MG63 (cell line): ENCODE results near the gene NBPF9. TPM values are rescaled to one million over a fixed set of nuclear protein-coding genes. Genes with fewer than 3 reads are reported as not detected.
"Not testable (repeated sequence)": the region's sequence is repeated elsewhere in the genome, so short reads cannot be mapped to it uniquely, and the experiment has no call there.

Experiments used
- DNase-seq: peaks from one replicate; pipeline ENCODE4 v3.0.0-alpha.2; 2020
- H3K27me3 ChIP-seq: fragments of 250-450 bp; sonication (Bioruptor Pico); 2 replicates; pipeline ENCODE4 v1.5.1; 2020; ENCODE audit warnings: mild to moderate bottlenecking, moderate library complexity
- H3K36me3 ChIP-seq: fragments of 250-450 bp; sonication (Bioruptor Pico); 2 replicates; pipeline ENCODE4 v1.5.1; 2020; ENCODE audit warnings: mild to moderate bottlenecking, moderate library complexity
- H3K4me3 ChIP-seq: fragments of 250-450 bp; sonication (Bioruptor Pico); 2 replicates; pipeline ENCODE4 v1.5.1; 2020; ENCODE audit warnings: mild to moderate bottlenecking, moderate library complexity
- H3K9me3 ChIP-seq: fragments of 250-450 bp; sonication (Bioruptor Pico); 2 replicates; pipeline ENCODE4 v1.5.1; 2020; ENCODE audit warnings: mild to moderate bottlenecking, moderate library complexity
- total RNA-seq: library from RNA; depleted of rRNA; stranded (reverse); fragments of >200 nt; shearing (Covaris generic); gene quantifications from 2 replicates; pipeline ENCODE4 v1.2.3, GENCODE V29; 2014; ENCODE audit warnings: low replicate concordance; rRNA removed

NBPF9 gene, protein sequence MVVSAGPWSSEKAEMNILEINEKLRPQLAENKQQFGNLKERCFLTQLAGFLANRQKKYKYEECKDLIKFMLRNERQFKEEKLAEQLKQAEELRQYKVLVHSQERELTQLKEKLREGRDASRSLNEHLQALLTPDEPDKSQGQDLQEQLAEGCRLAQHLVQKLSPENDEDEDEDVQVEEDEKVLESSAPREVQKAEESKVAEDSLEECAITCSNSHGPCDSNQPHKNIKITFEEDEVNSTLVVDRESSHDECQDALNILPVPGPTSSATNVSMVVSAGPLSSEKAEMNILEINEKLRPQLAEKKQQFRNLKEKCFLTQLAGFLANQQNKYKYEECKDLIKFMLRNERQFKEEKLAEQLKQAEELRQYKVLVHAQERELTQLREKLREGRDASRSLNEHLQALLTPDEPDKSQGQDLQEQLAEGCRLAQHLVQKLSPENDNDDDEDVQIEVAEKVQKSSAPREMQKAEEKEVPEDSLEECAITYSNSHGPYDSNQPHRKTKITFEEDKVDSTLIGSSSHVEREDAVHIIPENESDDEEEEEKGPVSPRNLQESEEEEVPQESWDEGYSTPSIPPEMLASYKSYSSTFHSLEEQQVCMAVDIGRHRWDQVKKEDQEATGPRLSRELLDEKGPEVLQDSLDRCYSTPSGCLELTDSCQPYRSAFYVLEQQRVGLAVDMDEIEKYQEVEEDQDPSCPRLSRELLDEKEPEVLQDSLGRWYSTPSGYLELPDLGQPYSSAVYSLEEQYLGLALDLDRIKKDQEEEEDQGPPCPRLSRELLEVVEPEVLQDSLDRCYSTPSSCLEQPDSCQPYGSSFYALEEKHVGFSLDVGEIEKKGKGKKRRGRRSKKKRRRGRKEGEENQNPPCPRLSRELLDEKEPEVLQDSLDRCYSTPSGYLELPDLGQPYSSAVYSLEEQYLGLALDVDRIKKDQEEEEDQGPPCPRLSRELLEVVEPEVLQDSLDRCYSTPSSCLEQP (N-terminal part only)
- total RNA-seq = 8.8 and 29.6 TPM in 2 replicates

DNA sequence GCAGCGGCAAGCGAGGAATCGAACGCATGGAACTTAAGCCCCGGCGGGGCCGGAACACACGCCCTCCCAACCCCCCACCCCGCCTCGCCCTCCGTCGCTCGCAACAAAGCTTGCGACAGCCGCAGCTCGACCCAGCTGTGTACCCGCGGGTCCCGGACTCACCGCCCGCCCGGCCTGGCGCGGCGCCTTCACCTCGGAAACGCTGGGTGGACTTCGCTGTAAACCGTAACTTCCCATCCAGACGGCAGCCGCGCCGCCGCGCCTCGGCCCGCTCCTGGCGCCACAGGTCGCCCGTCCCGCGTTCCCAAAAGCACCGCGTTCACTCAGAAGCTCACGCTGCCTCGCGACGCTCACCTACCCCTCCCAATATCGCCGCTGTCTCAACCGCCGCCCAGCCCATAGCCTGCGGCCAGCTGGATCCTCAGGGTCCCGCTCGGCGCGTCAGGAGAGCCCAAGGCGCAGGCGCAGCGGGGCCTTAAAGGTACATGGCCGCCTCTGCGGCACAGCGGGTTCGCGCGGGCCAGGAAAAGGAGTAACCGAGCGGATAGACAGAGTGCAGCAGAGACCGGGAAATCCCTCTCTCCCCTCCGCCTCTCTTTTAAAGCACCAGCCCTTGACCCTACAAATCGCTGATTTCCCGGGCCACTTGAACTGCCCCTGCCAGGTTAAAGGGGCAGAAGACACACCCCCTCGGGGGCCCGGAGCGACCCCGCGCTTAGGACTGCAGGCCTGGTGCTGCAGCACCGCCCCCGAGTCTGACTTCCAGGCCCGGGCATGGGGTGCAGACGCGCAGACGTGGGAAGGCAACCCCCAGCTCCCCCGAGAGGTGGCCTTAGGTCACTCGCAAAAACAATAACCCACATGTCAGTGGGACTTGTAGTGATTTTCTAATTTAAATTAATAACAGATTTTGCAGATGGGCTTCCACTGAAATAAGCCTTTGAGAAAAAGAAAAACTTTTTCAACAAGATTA is at the start of gene NBPF9:
TSS of gene NBPF9 (minus strand) at position 443 of the 973 bp plus-strand sequence. CDS start 21,412 bp downstream, outside the sequence.
- peak; percentile 71 for DNase-seq
- not testable (repeated sequence) for H3K9me3 ChIP-seq, H3K27me3 ChIP-seq, H3K36me3 ChIP-seq
- H3K4me3 ChIP-seq = peak within 1 kb of the TSS; percentile 81

DNA sequence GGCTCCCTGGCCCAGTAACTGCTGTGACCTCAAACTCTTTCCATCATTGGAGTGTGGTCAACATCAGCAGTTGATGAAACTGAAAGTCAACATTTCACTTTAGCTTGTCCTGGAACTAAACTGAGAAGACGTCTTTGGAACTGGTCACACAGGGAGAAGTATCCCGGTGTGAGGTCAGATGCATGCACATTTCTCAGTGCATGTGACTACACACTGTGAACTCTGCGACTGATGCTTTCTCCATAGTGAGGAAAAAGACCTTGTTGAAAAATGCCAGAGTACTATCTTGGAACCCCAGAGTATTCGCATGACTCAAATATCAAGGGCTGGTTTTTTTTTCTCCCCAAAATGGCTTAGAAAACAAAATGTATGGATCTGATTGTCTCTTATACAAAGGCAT is 46.6 kb upstream of the NBPF9 start:
- H3K9me3 ChIP-seq, DNase-seq, H3K36me3 ChIP-seq, H3K4me3 ChIP-seq, H3K27me3 ChIP-seq: not testable (repeated sequence)

DNA sequence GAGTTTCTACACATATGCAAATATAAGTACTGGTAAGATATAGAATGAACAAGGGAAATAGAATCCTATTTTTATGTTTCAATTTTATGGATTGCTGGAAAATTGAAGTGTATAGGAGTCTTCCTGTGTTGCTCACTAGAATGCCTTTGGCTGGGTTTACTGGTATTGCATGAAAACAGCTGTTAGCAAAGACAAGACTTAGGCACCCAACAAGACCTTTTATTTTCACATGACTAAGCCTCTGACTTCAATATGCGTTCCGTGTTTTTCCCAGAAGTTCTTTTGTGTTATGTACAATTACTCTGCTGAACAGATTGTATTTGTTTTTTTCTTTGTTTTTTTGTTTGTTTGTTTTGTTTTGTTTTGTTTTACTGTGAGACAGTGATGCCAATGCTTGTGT is 34.2 kb upstream of the NBPF9 start:
- H3K27me3 ChIP-seq, H3K36me3 ChIP-seq, H3K9me3 ChIP-seq, DNase-seq, H3K4me3 ChIP-seq: not testable (repeated sequence)

DNA sequence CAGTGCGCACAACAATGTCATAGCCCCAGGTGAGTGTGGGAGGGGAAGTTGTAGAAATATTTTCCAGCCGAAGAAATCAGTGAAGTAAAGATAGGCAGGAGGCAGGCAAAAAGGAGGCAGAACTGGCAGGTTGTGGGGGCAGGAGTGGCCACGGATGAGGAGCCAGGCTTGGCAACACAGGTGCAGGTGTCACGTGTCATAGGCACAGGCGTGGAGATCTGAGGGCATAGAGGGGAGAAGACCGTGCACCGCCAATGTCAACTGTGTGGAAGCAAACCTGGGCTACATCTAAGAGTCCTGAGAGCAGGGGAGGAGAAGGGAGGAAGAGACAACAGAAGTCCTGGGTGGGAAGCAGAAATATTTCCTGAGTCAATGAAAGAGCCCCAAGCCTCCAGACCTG is 27.6 kb upstream of the NBPF9 start:
- H3K4me3 ChIP-seq, H3K36me3 ChIP-seq, DNase-seq, H3K27me3 ChIP-seq, H3K9me3 ChIP-seq: not testable (repeated sequence)

DNA sequence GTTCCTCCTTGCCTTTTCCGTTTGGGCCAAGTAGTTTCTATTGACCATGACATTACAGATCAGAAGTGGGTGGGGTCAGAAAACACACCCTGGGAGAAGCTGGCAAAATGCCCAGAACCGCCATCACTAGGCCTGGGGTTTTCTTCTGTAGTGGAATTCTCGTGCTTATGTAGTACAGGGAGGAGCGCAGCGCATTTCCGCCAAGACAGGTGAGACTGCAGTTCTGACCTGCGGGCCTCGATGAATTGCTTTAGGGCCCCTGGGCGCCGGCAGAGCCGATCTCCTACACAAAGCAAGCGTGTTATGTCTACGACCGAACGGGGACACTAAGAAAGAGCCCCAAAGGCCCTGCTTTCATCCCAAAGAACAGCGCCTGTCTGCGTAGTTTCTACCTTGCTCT is 25.9 kb upstream of the NBPF9 start:
- not testable (repeated sequence) for H3K27me3 ChIP-seq, H3K36me3 ChIP-seq, H3K4me3 ChIP-seq, DNase-seq, H3K9me3 ChIP-seq

DNA sequence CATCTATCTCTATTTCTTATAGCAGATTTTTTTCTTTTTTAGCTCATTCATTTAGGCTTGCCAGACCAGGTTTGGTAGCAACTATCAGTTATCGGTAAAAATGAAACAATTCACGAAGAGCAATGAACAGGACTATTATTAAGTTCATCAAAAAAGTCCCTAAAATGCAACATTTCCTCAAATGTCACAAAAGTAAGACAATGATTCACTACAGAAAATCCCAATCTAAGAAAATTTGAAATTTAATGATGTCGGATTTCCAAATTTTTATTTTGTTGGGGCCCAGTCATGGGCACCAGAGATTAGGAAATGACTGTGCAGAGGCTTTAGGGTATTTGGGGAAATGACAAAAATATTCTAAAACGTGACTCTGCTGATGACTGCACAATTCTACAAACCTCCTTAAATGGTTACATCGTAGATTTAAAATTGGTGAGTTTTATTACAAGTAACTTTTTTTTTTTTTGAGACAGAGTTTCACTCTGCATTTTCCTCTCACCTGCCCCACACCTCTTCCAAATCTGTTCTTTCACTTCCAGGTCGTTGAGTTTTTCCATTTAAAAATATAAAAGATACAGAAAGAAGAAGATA is 23.3 kb upstream of the NBPF9 start:
- H3K36me3 ChIP-seq, H3K4me3 ChIP-seq, H3K27me3 ChIP-seq, DNase-seq, H3K9me3 ChIP-seq: not testable (repeated sequence)

DNA sequence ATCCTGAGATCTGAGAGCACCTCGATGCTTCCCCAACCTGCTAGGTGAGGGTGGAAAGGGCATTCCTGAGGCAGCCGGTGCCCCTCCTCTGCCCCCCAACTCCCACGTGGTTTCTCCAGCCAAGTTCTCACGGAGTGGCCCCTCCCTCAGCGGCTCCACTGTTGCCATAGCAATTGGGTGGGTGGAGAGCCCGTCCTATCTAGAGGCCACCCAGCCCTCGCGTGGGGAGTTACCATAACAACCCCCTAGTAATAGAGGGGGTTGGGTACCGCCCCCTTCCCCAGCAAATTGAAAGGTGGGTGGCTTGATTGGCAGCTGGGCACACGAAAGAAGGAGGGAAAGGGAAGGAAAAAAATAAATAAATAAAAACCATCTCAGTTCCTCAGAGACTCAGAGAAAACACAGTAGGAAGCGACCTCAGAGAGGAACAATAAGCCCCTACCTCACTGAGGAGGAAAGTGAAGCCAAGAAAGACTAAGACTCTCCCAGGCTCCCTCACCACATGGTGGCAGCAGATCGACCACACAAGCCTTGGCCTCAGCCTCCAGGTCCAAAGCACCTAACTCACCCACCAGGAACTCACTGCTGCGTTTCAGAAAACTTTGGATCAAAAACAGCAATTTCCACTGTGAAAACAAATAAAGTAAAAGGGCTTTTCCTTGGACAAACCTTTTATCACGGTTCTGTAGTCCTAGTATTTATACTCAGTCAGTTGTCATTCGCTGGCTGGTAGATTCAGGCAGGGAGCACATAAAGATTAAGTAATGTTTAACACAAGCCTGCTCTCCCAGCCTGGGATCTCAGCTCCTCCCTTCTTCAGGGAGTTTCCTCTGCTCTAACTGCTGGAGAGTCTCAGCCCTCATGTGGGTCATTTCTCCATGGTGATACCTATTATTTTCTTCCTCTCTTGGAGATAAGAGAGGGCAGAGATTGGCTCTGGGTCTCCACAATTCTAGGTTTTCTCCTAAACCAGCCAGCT is 20.9 kb upstream of the NBPF9 start:
- not testable (repeated sequence) for H3K9me3 ChIP-seq, H3K27me3 ChIP-seq, H3K4me3 ChIP-seq, H3K36me3 ChIP-seq
- peak; percentile 24 for DNase-seq

DNA sequence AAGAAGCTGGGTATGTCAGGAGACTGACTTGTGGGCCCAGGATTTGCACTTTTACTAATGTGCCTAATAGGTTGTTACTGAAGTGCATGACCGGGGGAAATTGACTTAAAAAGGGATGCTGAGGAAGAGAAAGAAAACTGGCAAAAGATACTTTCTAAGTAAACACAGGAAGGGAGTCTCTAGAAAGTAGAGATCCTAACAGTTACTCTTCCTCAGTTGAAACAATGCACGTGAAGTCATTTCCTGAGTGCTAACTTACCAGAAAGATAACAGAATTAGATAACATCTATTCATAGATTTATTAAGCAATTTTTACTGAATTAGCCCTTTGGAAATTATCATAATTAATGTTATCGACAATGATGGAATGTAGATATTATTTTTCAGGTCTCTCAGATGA is 9.5 kb upstream of the NBPF9 start:
- H3K4me3 ChIP-seq = not testable (repeated sequence)

DNA sequence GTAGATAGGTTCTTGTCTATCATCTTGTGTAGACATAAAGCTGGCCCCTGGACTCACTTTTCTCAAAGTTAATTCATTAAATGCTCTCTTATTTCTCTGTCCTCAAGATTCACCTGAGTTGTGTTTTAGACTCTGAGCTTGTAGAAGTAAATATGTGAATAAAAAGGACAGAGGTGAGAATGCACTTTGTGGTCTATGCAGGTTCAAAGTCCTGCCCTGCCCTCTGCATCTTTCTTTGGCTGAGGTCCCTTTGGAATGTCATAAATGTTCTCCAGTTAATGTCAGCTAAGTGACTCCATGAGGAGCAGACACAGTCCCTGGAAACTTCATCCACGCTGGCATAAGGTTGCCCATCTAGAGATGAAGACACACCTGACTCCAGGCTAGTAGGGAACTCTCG is 7.0 kb upstream of the NBPF9 start:
- not testable (repeated sequence) for H3K27me3 ChIP-seq, H3K9me3 ChIP-seq, DNase-seq, H3K4me3 ChIP-seq, H3K36me3 ChIP-seq

More for the DNA sequence above, 9.5 kb upstream of the NBPF9 start:
- not testable (repeated sequence) for DNase-seq, H3K36me3 ChIP-seq, H3K9me3 ChIP-seq, H3K27me3 ChIP-seq

DNA sequence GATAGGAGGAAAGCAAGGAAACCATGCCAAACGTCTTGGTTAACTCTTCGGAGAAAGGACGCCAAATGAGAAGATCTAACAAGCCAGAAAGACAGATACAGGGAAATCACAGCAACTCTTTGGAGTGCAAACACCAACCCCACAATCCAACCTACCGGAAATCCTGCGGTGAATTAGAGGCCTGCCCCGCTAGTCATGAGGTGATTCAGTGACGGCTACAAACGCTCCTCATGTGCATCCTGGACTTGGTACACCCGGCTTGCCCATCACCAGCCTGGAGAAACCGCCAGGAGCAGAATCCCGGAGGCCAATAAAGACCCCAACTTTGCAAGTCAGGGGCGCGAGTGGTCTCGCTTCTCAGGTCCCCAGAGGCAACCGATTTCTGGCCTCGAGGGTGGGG is 777 bp downstream of the NBPF9 start:
- not testable (repeated sequence) for H3K36me3 ChIP-seq, H3K9me3 ChIP-seq, H3K27me3 ChIP-seq
- H3K4me3 ChIP-seq = peak overlapping the region; percentile 81
- DNase-seq = peak; percentile 76

DNA sequence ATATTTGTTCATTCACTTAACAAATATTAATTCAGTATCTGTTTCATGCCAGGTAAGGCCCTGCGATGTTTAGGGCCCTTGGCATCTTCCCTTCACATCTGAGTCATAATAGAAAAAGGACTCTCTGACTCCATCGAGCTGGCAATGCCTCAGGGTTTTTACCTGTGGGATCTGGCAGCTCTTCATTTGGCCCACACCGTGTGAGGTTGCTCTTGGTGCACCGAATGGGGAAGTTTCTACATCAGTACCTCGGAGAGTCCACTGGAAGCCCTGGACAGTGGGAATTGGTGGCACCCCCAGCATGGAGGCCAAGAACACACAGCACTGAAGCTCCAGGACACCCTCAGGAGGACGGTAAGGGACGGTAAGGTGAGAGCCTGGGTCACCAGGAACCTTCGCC is 5.1 kb downstream of the NBPF9 start:
- not testable (repeated sequence) for DNase-seq, H3K4me3 ChIP-seq, H3K27me3 ChIP-seq, H3K36me3 ChIP-seq, H3K9me3 ChIP-seq

DNA sequence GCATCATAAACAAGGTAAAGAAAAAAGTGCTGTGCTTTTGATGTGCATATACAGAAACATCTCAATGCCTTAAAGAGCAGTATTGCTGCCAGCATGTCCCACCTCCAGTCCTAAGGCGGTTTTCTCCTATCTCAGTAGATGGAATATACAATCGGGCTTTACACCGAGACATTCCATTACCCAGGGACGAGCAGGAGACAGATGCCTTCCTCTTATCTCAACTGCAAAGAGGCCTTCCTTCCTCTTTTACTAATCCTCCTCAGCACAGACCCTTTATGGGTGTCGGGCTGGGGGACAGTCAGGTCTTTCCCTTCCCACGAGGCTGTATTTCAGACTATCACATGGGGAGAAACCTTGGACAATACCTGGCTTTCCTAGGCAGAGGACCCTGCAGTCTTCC is 10.2 kb downstream of the NBPF9 start:
- not testable (repeated sequence) for H3K9me3 ChIP-seq, H3K4me3 ChIP-seq, H3K27me3 ChIP-seq, DNase-seq, H3K36me3 ChIP-seq

DNA sequence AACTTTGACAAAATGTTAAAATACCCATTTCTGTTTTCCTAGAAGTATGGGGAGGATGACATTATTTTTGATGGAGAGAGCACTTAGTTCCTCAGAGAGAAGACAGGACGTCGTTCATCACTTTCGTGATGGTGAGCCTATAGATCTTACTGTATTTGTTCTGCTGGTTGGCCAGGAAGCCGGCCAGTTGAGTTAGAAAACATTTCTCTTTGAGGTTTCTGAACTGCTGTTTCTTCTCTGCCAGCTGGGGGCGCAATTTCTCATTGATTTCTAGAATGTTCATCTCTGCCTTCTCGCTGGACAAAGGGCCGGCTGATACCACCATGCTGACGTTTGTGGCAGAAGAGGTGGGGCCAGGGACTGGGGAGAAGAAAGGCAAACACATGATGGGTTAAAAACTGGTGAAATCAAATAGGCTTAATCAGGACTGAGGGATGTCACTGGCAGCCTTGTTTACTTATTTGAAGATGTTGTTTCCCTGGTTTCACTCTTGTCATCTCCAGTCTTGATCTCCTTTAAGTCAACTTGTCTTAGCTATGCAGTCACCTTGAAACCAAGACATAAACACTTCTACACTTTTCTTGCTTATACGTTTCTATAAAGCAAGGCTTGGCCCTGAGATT is 27.7 kb downstream of the NBPF9 start:
- H3K27me3 ChIP-seq, H3K36me3 ChIP-seq, H3K9me3 ChIP-seq, DNase-seq, H3K4me3 ChIP-seq: not testable (repeated sequence)

DNA sequence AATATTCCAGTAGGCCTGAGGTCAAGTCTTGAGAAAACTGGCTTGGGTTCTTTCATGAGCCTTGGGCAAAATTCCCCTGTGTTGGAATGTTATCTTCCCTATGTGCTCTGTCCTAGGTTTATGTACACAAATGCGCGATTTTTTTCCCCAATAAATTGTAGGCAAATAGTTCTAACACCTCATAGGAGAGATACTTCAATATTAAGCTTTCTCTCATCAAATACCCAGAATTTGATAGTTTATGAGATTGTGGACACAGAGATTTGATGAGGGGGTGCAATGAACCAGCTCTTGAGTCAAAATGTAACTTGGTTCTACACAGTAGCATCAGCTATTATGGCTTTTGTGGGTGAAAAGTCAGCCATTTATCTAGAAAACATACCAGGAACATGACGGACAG is 38.7 kb downstream of the NBPF9 start:
- not testable (repeated sequence) for H3K9me3 ChIP-seq, DNase-seq, H3K4me3 ChIP-seq, H3K36me3 ChIP-seq, H3K27me3 ChIP-seq

DNA sequence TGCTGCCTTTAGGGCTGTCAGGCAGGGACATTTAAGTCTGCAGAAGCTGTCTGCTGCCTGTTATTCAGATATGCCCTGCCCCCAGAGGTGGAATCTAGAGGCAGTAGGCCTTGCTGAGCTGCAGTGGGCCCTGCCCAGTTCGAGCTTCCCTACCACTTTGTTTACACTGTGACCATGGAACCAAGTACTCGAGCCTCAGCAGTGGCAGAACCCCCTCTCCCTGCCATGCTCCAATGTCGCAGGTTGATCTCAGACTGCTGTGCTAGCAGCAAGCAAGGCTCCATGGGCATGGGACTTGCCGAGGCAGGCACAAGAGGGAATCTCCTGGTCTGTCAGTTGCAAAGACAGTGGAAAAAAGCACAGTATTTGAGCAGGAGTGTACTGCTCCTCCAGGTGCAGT is 60.3 kb downstream of the NBPF9 start:
- not testable (repeated sequence) for H3K36me3 ChIP-seq, H3K27me3 ChIP-seq, H3K9me3 ChIP-seq, DNase-seq, H3K4me3 ChIP-seq
